RWPE1 (cell line): Measurements from ENCODE around the gene MRPS23.
A peak's percentile ranks its signal among the peaks of the same experiment; 100 is the strongest.

Source experiments
- CTCF ChIA-PET: fragments of 350-600 bp; sonication (Branson Sonifier 250); formaldehyde crosslinking; extraction: SDS; loops from one replicate; lab custom pipeline; 2021; lab: Yijun Ruan, JAX
- POLR2A ChIA-PET: fragments of 400-600 bp; formaldehyde crosslinking; extraction: SDS; loops from one replicate; lab custom pipeline; 2020; ENCODE audit warnings: antibody characterized with exemption; ENCODE audit not compliant: low non-redundant PET; lab: Yijun Ruan, JAX
- DNase-seq: peaks from one replicate; pipeline ENCODE4 v3.0.0; 2012; ENCODE audit warnings: low spot score
- H3K27ac ChIP-seq: fragments of 450-650 bp; 2 replicates; pipeline ENCODE4 v1.5.1; 2017
- CTCF ChIP-seq: fragments of 450-650 bp; conservative IDR thresholded peaks from 2 replicates; pipeline ENCODE4 v1.5.1; 2017; ENCODE audit warnings: low read depth, mild to moderate bottlenecking

Gene MRPS23

DNA sequence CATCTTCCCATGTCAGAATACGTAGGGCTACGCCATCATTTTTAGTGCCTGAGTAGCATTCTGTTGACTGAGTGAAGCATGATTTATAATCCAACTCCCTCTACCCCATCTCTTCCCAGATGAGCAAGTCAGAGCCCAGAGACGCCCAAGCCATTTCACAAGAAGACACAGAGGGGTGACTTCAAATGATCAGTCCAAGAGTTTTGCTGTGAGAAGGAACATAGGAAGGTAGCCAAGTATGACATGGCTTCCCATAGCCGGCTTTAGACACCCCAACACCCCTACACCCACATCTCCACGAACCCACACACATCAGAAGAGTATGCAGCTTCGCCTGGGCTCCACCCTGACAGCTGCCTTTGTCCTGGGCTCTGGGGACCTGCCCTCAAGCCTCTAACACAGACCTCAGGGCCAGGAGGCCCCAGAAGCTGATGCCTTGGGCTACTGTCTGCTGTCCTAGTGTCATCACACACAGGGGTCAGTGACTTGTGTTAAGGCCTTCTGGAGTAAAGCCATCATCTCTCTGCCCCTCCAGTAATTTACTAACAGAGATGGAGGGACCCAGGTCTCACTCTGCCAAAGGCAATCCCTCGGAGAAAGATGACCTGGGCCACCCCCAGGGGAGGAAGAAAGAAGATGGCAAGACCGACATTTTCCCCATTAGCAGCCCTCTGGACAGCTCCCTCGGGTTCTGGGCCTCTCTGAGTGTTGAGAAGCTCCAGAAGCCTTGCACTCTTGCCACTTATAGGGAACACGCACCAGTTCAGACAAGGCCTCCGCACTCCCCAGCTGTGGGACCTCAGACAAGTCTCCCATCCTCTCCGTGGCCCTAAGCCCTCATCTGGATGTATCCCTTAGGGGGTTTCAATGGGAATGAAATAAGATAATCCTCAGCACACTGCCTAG is 38.7 kb upstream of the MRPS23 start:
- POLR2A ChIA-PET: no interaction called here
- no peak for TF ChIP-seq CTCF
- no peak for DNase-seq
- peak overlapping the region; percentile 99 for H3K27ac ChIP-seq
- CTCF ChIA-PET: interaction anchor here (0.6 kb wide), 1 partner anchor 22 kb away, joined by 4 read pairs; no protein-coding TSS in a partner anchor

DNA sequence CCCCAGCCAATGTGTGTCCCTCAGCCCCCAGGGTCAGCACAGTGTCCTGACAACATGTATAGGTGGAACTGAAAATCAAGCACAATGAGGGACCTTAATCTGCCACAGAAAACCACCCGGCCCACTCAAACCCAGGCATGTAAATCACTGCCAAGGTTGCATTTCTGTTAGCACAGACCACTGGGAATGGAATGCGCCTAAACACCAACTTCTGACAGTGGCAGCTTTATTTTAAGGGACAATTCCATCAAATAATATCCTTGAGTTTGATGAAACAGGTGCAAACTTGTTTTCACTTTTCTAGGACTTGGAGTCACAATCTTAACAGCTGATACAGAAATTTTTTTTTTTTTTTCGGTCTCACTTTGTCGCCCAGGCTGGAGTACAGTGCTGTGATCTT is 37.3 kb upstream of the MRPS23 start:
- no peak for TF ChIP-seq CTCF
- CTCF ChIA-PET: no interaction called here
- peak overlapping the region; percentile 19; the same call in 1 of the 2 replicates for H3K27ac ChIP-seq
- POLR2A ChIA-PET: interaction anchor here (0.7 kb wide), 1 partner anchor 25 kb away, joined by 8 read pairs; no protein-coding TSS in a partner anchor
- no peak for DNase-seq

DNA sequence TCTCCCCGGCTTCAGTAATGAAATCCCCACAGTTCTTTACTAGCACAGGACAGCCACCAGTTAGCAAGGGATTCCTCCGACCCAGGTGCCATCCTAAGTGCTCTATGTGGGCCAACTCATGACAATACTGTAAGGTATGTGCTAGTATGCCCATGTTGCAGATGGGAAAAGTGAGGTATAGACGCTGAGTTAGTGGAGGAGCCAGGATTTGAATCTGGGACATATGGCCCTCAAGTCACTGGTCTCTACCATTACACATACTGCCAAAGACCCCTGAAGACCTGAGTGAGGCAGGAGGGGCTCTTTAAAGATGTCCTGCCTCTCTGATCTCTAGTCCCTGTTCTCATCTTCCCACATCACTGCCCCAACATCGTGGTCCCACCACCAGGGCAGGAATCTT is 36.2 kb upstream of the MRPS23 start:
- no peak for TF ChIP-seq CTCF
- CTCF ChIA-PET: interaction anchor here (0.6 to 0.7 kb wide), 2 partner anchors 25 to 107 kb away, joined by 3 read pairs; no protein-coding TSS in a partner anchor
- no peak for DNase-seq
- peak overlapping the region; percentile 19; the same call in 1 of the 2 replicates for H3K27ac ChIP-seq
- POLR2A ChIA-PET: no interaction called here

DNA sequence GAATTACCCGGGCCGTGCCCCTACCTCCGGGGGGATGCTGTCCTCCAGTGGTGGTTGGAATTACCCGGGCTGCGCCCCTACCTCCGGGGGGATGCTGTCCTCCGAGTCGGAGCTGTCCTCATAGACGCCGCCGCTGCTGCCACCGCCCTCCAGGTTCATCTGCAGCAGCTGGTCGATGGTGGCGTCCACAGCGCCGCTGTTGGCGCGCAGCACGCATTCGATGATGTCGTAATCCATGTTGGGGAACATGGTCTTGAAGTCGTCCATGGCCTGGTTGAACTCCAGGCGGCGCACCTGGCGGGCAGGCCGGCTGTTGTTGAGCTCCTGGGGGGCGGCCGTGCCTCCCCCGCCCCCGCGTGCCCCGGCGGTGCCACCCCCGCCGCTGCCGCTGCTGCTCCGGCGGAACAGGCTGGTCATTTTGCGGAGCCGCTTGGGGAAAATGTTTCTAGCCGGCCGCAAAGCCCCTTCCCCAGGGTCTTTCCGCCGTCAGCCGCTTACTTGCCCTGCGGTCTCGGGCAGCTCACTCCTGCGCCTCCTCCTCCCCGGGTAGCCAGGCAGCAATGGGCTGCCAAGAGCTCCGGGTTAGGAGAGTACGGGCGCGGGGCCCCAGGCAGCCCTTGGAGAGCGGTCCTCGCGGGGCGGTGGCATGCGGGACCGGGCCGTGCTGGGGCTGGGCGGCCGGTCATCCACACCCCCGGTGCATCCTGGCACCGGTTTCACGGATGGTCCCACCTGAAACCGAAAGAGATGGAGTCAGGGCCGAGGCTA is 35.5 kb upstream of the MRPS23 start:
- no peak for DNase-seq
- ChIA-PET CTCF (interaction anchor here (0.7 kb wide), 1 partner anchor 25 kb away, joined by 3 read pairs; no protein-coding TSS in a partner anchor), POLR2A (no interaction called here)
- peak overlapping the region; percentile 19; the same call in 1 of the 2 replicates for H3K27ac ChIP-seq
- TF ChIP-seq CTCF: no peak

GRCh38 chr17:57881783-57882351 is 32.0 kb upstream of the MRPS23 start:
- DNase-seq: no peak
- ChIA-PET CTCF (no interaction called here), POLR2A (no interaction called here)
- TF ChIP-seq CTCF: no peak
- H3K27ac ChIP-seq: peak overlapping the region; percentile 97

DNA sequence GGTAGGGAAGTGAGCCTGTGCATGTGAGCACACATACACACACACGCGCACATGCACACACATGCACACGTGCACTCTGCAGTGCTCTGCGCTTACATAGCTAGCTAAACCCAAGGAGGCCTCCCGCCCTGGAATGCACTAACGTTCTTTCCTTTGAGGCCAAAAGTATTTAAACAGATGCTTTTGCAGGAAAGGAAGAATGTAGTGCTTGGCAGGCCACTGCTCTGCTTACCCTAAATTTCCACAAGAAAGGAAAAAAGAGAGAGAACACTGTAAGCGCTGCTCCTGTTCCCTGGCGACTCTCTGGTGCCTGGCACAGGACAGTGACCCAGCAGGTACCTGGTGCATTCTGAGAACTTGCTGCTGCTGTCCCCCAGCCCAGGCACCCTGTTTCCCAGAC is 31.3 kb upstream of the MRPS23 start:
- CTCF ChIA-PET: no interaction called here
- TF ChIP-seq CTCF: no peak
- no peak for DNase-seq
- POLR2A ChIA-PET: no interaction called here
- peak overlapping the region; percentile 97 for H3K27ac ChIP-seq
